Measurements from ENCODE around the gene ERCC4.
A peak's percentile ranks its signal among the peaks of the same experiment; 100 is the strongest.

ERCC4 gene

GRCh38 chr16:13953501-13953900, 33.5 kb downstream of the ERCC4 start:
- H3K27ac Mint-ChIP-seq, result no peak overlapping the region
- peaks cover 27% of the 10 kb centered on the region for H3K4me1 Mint-ChIP-seq
- ATAC-seq, result no peak
- no peaks in the 10 kb centered on the region for H3K27me3 Mint-ChIP-seq
- peaks cover 9% of the 10 kb centered on the region for H3K36me3 Mint-ChIP-seq
- no peak overlapping the region for H3K4me3 Mint-ChIP-seq
- H3K9me3 Mint-ChIP-seq, result no peaks in the 10 kb centered on the region

GRCh38 chr16:13956635-13957196, 36.8 kb downstream of the ERCC4 start:
- Mint-ChIP-seq H3K27ac (peak overlapping the region; percentile 69), H3K27me3 (no peaks in the 10 kb centered on the region), H3K36me3 (no peaks in the 10 kb centered on the region), H3K4me3 (peak overlapping the region; percentile 69), H3K4me1 (peaks cover 29% of the 10 kb centered on the region), H3K9me3 (no peaks in the 10 kb centered on the region)
- ATAC-seq, result peak; percentile 5

DNA sequence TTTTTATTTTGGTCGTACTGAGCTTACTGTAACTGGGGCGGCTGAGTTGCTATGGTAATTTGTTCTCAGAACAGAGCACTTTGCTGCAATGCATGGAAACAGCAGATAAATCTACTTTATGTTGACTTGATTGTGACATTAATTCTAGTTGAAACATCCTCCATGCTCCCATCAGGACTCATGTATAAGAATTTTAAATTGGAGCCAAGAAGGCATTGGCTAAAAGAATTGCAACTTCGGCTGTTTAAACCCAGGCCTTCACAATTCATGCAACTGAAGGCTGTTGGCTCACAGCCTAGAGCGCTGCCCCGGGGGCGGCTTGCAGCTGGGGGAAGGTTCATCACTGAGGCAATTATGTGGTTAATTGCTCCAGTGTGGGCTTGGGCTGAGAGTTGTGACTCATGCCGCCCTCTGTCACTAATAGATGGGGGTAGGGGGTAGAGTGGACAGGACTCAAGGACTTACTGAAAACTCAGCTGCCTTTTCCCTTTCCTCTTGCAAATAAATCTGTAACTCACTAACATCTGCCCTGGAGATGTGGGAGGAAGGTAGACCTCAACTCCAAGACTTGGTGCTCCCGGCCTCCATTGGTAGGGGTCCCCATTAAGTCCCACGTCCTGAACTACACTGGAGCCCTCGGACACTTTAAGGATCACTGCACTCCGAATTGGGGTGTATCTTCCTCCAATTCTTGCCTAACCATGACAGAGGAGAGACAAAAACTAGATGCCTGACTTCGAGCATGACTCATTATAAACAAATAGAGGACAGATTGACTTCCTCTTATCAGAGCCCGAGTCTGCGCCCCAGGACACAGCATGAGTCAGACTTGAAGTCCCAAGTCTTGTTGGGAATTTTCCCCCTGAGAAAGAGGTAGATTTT, 37.5 kb downstream of the ERCC4 start:
- ATAC-seq, result peak; percentile 92
- peaks cover 29% of the 10 kb centered on the region for H3K4me1 Mint-ChIP-seq
- H3K27me3 Mint-ChIP-seq, result no peaks in the 10 kb centered on the region
- peak overlapping the region; percentile 69 for H3K27ac Mint-ChIP-seq
- peaks cover 3% of the 10 kb centered on the region for H3K9me3 Mint-ChIP-seq
- H3K4me3 Mint-ChIP-seq, result peak overlapping the region; percentile 69
- no peaks in the 10 kb centered on the region for H3K36me3 Mint-ChIP-seq

DNA sequence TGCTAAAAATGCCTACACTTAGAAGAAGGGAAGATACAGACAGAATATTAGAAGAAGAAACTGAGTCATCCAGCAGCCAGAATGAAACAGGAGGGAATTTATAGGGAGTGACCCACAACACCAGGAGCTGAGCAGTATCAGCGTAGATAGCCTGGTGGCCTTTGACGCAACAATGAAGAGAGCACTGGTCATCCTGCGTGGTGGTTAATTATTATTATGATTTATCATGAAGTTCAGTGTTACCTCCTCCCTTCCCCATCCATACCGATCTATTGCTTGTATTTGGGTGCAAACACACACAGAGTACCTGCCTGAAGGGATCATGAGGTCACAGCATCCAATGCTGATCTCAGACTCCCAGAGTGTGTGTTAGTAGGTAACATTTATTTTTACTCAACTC, 38.5 kb downstream of the ERCC4 start:
- no peak for ATAC-seq
- Mint-ChIP-seq H3K9me3 (peaks cover 3% of the 10 kb centered on the region), H3K36me3 (no peaks in the 10 kb centered on the region), H3K4me3 (no peak overlapping the region), H3K27me3 (no peaks in the 10 kb centered on the region), H3K4me1 (peaks cover 29% of the 10 kb centered on the region), H3K27ac (no peak overlapping the region)

GRCh38 chr16:13959626-13960025, 39.7 kb downstream of the ERCC4 start:
- Mint-ChIP-seq H3K4me3 (no peak overlapping the region), H3K9me3 (peaks cover 3% of the 10 kb centered on the region), H3K36me3 (no peaks in the 10 kb centered on the region), H3K27me3 (no peaks in the 10 kb centered on the region), H3K27ac (no peak overlapping the region), H3K4me1 (peaks cover 29% of the 10 kb centered on the region)
- no peak for ATAC-seq

DNA sequence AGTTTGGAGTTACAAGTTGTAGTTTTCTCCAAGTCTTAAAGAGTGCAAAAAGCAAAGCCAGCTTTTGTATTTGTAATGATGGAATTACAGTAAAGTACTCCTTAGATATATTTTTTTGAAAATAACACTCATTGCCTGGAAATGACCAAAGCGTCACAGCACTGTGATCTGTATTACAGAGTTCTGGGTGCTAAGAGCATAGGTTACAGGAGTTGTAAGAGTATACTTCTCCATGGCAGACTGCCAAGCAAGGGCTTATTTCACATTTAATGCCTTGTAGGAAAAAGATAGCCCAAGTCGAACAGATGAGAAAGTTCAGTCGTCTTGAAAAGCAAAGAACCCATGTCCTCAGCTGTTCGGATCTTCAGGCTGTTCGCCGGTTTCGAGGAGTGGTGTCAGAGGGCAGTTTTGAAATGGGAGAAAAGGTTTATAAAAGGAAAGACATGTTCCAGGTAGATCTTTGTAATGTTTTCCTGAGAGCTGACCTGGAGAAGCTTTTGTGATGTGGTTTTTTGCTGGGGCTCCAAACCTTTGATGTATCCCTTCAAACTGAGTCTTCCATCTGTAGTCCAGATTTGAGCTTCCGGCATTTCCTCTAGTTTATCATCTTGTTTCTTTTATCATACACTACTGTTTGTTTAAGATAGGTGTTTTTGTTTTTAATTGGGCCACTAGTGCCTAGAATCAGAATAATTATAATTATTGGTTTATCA, 41.3 kb downstream of the ERCC4 start:
- ATAC-seq, result no peak
- H3K4me1 Mint-ChIP-seq, result peaks cover 20% of the 10 kb centered on the region
- no peak overlapping the region for H3K4me3 Mint-ChIP-seq
- H3K36me3 Mint-ChIP-seq, result no peaks in the 10 kb centered on the region
- H3K9me3 Mint-ChIP-seq, result peaks cover 3% of the 10 kb centered on the region
- no peak overlapping the region for H3K27ac Mint-ChIP-seq
- peaks cover 15% of the 10 kb centered on the region for H3K27me3 Mint-ChIP-seq

- ATAC-seq, result no peak
- no peaks in the 10 kb centered on the region for H3K36me3 Mint-ChIP-seq
- H3K9me3 Mint-ChIP-seq, result peaks cover 6% of the 10 kb centered on the region
- peaks cover 25% of the 10 kb centered on the region for H3K27me3 Mint-ChIP-seq
- H3K27ac Mint-ChIP-seq, result no peak overlapping the region
- no peak overlapping the region for H3K4me3 Mint-ChIP-seq
- peaks cover 14% of the 10 kb centered on the region for H3K4me1 Mint-ChIP-seq
These were observed 42.3 kb downstream of the ERCC4 start for GRCh38 chr16:13962232-13962631.

DNA sequence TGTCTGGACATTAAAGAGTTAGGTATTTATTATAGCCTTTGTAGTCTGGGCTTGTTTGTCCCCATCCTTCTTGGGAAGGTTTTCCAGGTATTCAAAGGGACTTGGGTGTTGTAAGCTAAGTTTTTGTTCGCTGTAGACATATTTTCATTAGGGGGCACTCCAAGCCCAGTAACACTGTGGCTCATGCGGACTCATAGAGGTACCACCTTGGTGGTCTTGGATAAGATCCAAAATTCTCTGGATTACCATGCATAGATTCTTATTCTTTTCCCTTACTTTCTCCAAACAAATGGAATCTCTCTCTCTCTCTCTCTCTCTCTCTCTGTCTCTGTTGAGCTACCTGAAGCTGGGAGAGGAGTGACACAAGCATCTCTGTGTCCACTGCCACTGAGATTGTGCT, 48.9 kb downstream of the ERCC4 start:
- Mint-ChIP-seq H3K27me3 (peaks cover 35% of the 10 kb centered on the region), H3K4me1 (no peaks in the 10 kb centered on the region), H3K4me3 (no peak overlapping the region), H3K27ac (no peak overlapping the region), H3K9me3 (peaks cover 14% of the 10 kb centered on the region), H3K36me3 (peaks cover 5% of the 10 kb centered on the region)
- no peak for ATAC-seq

DNA sequence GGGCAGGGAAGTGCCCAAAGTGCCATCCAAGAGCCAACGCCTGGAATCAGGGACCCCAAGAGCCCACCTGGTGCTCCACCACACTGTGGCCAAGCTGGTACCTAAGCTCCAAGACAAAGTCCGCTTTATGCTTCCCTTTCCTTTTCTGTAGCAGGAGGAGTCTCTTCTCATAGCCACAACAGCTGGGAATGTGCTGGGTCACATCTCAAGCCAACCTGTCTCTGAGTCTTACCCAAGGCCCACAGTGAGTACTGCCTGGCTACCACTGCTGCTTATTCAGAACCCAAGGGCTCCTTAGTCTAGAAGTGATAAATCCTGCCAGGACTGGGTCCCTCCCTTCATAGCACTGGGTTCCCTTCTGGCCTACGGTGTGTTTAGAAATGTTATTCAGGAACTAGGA, 49.8 kb downstream of the ERCC4 start:
- peaks cover 5% of the 10 kb centered on the region for H3K36me3 Mint-ChIP-seq
- peaks cover 14% of the 10 kb centered on the region for H3K9me3 Mint-ChIP-seq
- no peak overlapping the region for H3K27ac Mint-ChIP-seq
- peaks cover 35% of the 10 kb centered on the region for H3K27me3 Mint-ChIP-seq
- H3K4me1 Mint-ChIP-seq, result no peaks in the 10 kb centered on the region
- ATAC-seq, result no peak
- H3K4me3 Mint-ChIP-seq, result no peak overlapping the region

DNA sequence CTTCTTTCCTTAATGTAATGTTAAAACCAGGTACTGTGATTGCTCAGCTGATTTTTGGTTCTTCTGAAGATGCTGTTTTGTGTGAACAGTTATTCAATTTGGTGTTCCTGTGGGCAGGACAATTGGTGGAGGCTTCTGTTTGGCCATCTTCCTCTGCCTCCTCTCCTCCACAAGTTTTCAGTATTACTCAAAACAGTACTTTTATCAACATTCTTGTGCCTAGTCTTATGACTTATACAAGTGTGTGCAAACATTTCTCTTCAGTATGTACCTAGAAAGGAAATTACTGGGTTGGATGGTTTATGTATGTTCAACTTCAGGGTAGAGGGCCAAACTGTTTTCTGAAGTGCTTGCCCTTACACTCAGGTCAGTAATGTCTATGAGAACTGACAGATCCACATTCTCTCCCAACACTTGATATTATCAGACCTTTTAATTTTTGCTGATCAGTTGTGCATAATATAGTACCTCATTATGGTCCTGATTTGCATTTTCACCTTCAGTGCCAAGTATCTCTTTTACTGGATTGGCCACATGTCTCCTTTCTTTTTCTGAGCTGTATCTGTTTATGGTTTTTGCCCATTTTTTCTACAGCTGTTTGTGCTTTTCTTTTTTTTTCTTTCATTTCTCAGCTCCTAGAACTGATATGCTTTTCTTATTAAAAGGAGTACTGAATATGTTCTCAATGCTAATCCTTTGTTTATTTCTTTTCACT, 50.9 kb downstream of the ERCC4 start:
- H3K27ac Mint-ChIP-seq, result no peak overlapping the region
- H3K27me3 Mint-ChIP-seq, result peaks cover 23% of the 10 kb centered on the region
- no peak overlapping the region for H3K4me3 Mint-ChIP-seq
- ATAC-seq, result no peak
- H3K36me3 Mint-ChIP-seq, result peaks cover 5% of the 10 kb centered on the region
- no peaks in the 10 kb centered on the region for H3K4me1 Mint-ChIP-seq
- H3K9me3 Mint-ChIP-seq, result peaks cover 14% of the 10 kb centered on the region

- H3K27me3 Mint-ChIP-seq, result no peaks in the 10 kb centered on the region
- H3K4me1 Mint-ChIP-seq, result no peaks in the 10 kb centered on the region
- no peak overlapping the region for H3K4me3 Mint-ChIP-seq
- H3K36me3 Mint-ChIP-seq, result peaks cover 5% of the 10 kb centered on the region
- peaks cover 6% of the 10 kb centered on the region for H3K9me3 Mint-ChIP-seq
- H3K27ac Mint-ChIP-seq, result no peak overlapping the region
- no peak for ATAC-seq
These were observed 53.5 kb downstream of the ERCC4 start for GRCh38 chr16:13973321-13974023.

- no peak overlapping the region for H3K27ac Mint-ChIP-seq
- ATAC-seq, result no peak
- no peaks in the 10 kb centered on the region for H3K27me3 Mint-ChIP-seq
- H3K36me3 Mint-ChIP-seq, result peaks cover 4% of the 10 kb centered on the region
- no peaks in the 10 kb centered on the region for H3K4me1 Mint-ChIP-seq
- H3K9me3 Mint-ChIP-seq, result peaks cover 8% of the 10 kb centered on the region
- no peak overlapping the region for H3K4me3 Mint-ChIP-seq
These were observed 57.2 kb downstream of the ERCC4 start for GRCh38 chr16:13977177-13977576.

GRCh38 chr16:13982451-13982850, 62.5 kb downstream of the ERCC4 start:
- H3K27me3 Mint-ChIP-seq, result peaks cover 8% of the 10 kb centered on the region
- ATAC-seq, result no peak
- H3K36me3 Mint-ChIP-seq, result no peaks in the 10 kb centered on the region
- H3K27ac Mint-ChIP-seq, result no peak overlapping the region
- no peak overlapping the region for H3K4me3 Mint-ChIP-seq
- H3K4me1 Mint-ChIP-seq, result no peaks in the 10 kb centered on the region
- H3K9me3 Mint-ChIP-seq, result peaks cover 4% of the 10 kb centered on the region

- no peak for ATAC-seq
- Mint-ChIP-seq H3K4me1 (no peaks in the 10 kb centered on the region), H3K4me3 (no peak overlapping the region), H3K27ac (no peak overlapping the region), H3K36me3 (no peaks in the 10 kb centered on the region), H3K9me3 (peaks cover 4% of the 10 kb centered on the region), H3K27me3 (peaks cover 8% of the 10 kb centered on the region)
These were observed 63.7 kb downstream of the ERCC4 start for GRCh38 chr16:13983625-13984024.

- H3K36me3 Mint-ChIP-seq, result no peaks in the 10 kb centered on the region
- H3K4me3 Mint-ChIP-seq, result no peak overlapping the region
- peaks cover 8% of the 10 kb centered on the region for H3K27me3 Mint-ChIP-seq
- no peaks in the 10 kb centered on the region for H3K4me1 Mint-ChIP-seq
- H3K27ac Mint-ChIP-seq, result no peak overlapping the region
- ATAC-seq, result no peak
- peaks cover 4% of the 10 kb centered on the region for H3K9me3 Mint-ChIP-seq
These were observed 64.8 kb downstream of the ERCC4 start for GRCh38 chr16:13984794-13985193.
